GM19468 (cell line): ENCODE measurements around the gene PLIN1.
"Not testable (repeated sequence)": the region's sequence is repeated elsewhere in the genome, so short reads cannot be mapped to it uniquely, and the experiment has no call there.

Source experiments
- ATAC-seq: cut with Tn5 transposase; IDR thresholded peaks from one replicate; pipeline ENCODE4 v1.9.1; 2021; ENCODE audit warnings: mild to moderate bottlenecking, moderate library complexity, moderate number of reproducible peaks; ENCODE audit not compliant: unreplicated experiment; ENCODE audit errors: extremely low read depth

Gene PLIN1, protein sequence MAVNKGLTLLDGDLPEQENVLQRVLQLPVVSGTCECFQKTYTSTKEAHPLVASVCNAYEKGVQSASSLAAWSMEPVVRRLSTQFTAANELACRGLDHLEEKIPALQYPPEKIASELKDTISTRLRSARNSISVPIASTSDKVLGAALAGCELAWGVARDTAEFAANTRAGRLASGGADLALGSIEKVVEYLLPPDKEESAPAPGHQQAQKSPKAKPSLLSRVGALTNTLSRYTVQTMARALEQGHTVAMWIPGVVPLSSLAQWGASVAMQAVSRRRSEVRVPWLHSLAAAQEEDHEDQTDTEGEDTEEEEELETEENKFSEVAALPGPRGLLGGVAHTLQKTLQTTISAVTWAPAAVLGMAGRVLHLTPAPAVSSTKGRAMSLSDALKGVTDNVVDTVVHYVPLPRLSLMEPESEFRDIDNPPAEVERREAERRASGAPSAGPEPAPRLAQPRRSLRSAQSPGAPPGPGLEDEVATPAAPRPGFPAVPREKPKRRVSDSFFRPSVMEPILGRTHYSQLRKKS

DNA sequence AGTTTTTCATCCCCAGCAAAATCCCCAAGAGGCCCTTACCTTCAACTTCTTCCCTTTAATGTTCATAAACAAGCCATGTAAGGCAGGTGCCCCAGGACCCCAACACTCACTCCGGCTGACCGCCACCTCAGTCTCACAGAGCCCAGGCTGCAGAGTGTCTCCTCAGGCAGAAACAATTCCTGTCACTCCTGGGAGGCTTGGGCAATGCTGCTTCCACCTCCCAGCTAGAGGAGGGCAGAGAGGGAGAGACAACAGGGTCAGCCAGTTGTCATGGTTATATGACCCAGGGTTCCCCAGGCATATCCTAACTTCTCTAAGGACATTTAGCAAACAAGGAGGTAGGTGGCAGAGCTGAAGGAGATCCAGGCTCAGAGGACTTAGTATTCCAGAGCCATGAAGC is at the start of gene PLIN1:
Gene PLIN1, minus strand, starts transcription at position 156 of the 400 bp plus-strand sequence. CDS start 1,878 bp downstream, outside the sequence.
- ATAC-seq: no peak

DNA sequence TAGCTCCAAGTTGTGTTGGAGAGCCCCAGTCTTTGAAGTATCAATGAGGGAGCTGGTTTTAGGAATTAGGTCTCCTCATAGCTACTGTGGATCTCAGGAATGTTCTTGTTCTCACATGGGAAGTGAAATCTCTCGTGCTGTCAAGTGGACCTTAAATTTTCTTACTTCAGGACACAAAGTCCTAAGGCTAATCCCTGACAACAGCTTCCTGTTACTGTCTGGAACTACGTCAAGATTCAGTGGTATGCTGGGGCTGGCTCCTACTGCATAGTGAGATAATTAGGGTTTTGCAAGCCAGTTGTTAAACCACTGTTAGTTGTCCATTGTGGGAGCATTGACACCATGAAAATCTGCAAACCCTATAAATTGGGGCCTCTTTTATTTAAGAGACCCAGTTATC is 49.1 kb upstream of the PLIN1 start:
- no peak for ATAC-seq

DNA sequence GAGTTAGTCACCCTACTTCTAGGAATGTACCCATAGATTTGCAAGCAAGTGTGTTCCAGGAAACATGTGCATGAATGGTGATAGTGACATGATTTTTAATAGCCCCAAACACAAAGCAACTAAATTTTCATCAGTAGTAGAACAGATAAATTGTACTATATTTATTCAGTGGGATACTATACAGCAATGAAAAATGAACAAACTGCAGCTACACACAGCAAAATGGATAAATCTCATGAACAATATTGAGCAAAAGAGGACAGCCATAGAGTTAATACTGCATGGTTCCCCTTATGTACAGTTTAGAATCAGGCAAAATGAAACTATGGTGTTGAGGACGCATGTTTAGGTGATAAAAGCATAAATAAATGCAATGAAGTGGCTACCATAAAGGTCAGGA is 45.9 kb upstream of the PLIN1 start:
- no peak for ATAC-seq

DNA sequence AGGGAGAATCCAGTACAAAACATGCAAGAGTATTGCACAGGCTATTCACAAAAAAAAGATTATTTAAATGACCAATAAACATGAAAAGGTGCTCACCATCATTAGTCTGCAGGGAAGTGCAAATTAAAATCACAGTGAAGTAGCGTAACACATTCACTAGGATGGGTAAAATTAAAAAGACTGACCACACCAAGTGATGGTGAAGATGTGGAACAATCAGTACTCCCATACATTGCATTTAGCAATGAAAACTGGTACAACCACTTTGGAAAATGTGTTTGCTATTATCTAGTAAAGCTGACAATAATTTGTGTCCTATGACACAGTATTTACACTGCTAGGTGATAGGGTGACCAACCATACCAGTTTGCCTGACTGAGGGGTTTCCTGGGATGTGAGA is 45.5 kb upstream of the PLIN1 start:
- no peak for ATAC-seq

DNA sequence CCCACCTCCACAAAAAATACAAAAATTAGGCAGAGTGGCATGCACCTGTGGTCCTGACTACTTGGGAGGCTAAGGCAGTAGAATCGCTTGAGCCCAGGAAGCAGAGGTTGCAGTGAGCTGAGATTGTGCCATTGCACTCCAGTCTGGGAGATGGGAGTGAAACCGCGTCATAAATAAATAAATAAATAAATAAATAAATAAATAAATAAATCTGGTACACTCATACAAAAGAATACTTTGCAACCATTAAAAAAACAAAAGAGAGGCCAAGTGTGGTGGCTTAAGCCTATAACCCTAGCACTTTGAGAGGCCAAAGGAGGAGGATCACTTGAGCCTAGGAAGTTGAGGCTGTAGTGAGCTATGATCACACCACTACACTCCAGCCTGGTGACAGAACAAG is 43.9 kb upstream of the PLIN1 start:
- ATAC-seq: no peak

DNA sequence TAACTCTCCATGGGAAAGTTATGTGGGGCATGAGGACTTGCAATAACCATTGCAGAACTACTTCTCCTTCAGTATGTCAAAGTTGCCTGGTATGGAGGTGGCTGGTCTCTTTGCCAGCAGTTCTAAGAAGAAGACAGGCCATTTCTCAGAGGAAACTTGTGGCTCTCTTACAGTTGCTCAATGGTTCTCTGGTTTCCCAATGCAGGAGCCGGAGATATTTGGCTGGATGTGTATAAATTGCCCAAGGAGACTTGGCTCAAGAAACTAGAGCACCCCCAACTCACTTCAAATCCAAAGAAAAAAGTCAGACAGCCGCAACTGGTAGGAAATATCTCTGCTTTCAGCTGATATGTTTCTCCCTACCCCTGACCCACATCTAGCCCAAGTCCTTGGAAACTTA is 35.6 kb upstream of the PLIN1 start:
- ATAC-seq: no peak

DNA sequence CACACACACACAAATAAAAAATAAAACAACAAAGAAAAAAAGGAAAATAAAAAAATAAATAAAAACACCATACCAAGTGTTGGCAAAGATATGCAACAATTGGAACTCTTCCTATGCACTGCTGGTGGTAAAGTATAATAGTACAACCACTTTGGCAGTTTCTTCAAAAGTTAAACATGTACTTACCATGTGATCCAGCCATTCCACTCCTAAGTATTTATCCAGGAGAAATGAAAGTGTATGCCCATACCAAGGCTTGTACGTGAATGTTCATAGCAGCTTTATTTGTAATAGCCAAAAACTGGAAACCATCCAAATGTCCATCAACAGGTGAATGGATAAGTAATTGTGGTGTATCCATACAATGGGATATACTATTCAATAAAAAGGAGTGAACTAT is 28.4 kb upstream of the PLIN1 start:
- no peak for ATAC-seq

DNA sequence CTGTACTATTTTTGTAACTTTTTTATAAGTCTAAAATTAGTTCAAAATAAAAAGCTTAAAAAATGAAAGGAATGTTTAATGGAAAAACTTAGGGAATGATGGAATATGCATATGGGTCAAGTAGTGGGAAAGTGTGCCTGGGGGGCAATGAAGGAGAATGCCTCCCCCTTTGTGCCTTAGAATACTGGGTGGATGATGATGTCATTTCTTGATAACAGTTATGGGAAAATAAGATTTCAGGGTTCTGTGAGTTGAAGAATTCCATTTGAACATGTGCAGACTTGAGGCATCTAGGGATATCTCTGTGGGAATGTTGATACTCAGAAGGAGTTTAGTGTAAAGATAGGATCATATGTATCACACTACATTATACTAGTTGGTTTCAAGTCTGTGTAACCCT is 25.2 kb upstream of the PLIN1 start:
- no peak for ATAC-seq

DNA sequence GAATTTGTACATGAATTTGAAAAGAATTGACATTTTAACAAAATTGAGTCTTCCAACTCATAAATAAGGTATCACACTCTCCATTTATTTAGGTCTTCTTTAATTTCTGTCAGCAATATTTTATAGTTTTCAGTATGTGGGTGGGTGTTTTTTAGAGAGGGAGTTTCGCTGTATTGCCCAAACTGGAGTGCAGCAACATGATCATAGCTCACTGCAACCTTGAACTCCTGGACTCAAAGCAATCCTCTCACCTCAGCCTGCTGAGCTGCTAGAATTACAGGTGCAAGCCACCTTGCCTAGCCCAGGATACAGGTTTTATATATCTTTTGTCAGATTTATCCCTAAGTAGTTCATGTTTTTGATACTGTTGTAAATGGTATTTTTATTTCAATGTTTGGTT is 16.0 kb upstream of the PLIN1 start:
- no peak for ATAC-seq

DNA sequence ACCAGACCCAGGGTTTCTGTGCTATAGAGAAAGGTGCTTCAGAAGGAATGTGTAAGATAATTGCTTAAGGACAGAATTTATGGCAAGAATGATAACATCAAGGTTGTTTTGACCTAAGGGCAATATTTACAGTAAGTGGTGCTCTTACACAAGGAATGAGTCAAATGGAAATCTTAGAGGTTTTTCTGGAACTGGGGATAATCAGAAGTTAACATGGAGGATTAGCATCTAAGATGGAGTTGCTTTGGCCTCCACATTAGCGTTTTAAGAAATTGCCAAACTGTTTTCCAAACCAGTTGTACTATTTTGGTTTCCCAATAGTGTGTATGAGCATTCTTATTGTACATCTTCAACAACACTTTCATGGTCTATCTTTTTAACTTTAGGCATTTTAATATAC is 14.5 kb upstream of the PLIN1 start:
- no peak for ATAC-seq

DNA sequence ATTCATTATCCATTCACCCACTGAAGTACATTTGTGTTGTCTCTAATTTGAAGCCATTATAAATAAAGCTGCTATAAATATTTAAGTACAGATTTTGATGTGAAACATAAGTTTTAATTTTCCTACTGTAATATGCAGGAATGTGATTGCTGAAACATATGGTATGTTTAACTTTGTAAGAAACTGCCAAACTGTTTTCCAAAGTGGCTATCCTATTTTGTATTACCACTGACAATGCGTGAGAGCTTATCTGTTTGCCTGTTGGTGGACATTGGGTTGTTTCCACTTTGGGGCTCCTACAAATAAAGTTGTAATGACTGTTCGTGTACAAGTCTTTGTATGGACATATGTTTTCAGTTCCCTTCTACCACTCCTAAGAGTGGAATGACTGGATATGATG is 13.9 kb upstream of the PLIN1 start:
- ATAC-seq: no peak

DNA sequence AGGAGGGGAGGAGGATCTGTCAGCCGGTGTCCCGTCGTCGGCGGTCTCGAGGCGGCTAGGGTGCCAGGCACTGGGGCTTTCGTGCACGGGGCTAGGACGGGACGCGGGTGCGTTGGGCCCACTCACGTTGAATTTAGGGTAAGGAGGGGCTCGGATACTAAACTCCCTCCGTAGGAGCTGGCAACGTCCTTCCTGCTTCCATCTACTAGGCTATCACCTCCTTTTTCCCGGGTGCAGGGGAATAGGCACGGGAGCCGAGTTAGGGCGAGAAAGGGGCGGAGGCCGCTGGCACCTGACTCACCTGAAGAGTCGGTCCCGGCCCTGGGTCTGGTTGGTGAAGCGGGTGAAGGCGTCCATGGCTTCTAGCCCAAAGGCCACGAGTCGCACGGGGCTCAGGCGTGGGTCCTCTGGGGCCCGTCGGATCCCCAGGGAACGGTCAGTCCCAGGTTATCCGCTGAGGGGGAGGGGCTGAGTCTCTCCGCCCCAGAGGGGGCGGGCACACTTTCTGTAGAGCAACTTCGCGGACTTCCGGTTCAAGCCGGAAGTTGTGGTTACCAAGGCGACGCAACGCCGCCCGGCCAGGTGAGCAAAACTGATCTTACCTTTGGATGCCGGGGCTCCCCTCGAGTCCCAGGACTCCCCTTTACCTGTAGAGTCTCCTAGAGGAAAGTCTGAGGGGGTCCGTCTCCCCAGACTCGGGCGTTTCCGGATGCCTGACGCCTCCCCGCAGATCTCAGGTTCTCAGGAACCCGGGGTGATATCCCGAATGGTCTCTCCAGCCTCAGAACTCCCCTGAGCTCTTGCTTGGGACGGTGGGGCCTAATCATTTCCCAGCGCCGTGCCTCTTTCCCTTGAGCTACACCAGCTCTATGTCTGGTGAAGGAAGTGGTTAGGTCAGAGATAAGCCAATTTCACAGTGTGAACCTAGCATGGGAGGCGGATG is 11.4 kb upstream of the PLIN1 start, which contains the start of the genes PEX11A and WDR93:
Gene PEX11A, minus strand, starts transcription at position 479 of the 943 bp plus-strand sequence. Its CDS starts 122 bp downstream, at position 357.
Gene WDR93, plus strand, starts transcription at position 536 of the 943 bp plus-strand sequence. CDS start 10,936 bp downstream, outside the sequence.
- peak; percentile 59 for ATAC-seq

DNA sequence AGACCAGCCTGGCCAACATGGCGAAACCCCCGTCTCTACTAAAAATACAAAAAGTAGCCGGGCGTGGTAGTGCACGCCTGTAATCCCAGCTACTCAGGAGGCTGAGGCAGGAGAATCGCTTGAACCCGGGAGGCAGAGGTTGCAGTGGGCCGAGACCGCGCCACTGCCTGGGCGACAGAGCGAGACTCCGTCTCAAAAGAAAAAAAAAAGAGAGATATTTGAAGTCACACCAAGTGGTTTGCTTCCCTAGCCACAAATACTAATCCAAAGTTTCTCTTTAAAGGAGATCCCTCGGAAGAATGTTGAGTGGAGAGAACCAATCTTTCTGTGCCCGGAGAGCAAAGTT is 10.7 kb upstream of the PLIN1 start:
- ATAC-seq: not testable (repeated sequence)

DNA sequence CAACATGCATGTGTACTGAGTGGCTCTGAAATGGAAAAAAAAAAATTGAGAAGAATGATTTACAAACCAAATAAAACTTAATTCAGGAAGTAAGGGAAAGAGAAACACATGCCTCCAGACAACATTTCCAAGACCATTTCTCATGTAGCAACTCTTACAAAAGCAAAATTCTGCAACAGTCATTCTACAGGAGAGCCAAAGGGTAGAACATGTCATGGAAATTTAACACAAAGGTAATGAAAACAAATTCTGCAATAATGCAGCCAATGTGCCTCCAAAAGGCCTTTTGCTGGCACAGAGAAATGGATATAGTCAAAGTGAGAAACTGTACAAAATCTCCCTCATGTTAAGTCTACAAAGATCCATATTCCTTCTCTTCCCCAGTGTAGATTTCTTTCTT is 7.4 kb upstream of the PLIN1 start:
- no peak for ATAC-seq

DNA sequence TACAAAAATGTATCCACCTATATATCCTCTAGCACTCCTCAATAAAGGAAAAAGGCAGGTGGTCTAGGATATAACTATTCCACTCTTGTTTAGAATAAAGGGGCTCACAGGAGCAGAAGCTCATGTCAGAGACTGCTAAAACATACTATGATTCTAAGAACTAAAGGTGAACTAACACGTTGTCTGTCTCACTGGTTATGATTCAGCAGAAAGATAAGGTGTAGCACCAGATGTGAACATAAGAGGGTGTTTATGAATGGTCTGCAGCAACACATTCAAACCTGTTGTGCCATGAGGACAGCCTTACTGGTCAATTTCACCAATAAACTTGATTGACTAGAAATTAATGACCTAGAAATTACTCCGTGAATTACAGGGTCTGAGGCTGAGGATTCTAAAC is 6.8 kb upstream of the PLIN1 start:
- ATAC-seq: no peak

DNA sequence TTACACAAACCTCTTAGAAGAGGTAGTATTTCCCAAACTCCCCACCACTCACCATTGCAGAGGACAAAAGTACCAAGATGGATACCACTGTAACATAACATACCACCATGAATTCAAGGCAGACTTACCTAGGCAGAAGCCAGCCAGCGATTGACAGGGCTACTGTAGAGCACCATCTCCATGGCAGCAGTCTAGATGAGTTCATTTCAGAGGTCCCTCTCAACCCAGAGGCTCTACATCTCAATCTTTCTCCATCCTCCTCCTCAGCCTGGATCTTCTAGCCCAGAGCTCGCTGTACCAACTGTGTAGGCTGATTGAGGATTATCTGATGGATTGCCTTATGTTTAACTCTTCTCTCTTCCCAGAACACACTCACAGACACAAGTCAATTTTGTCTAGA is 2.0 kb upstream of the PLIN1 start:
- ATAC-seq: no peak

DNA sequence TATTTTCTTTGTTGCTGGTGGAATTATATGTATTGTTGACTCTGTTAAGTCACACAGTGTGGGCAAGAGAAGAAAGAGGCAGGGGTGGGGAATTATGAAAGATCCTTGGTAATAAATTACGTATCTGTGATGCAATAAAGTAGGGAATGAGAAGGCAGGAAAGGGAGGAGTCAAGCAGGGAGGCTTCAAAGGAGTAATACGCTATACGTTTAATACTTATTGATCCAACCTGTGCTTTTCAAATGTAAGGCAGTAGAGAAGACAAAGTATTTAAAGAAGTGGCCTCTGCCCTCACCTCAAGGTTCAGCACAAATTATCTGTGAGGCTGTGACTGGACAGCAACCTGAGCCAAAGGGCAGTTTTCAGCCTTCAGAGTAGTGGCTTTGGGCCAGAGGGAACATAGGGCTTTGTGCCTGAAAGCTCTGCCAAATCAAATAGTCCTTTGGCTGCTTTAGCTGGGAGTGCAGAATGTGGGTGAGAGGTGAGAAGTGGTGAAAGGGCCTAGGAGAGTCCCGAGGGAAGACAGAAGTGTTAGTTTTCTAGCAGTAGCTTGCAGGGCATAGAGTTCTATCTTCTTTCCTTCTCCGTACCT is 1.2 kb upstream of the PLIN1 start:
- ATAC-seq: no peak

DNA sequence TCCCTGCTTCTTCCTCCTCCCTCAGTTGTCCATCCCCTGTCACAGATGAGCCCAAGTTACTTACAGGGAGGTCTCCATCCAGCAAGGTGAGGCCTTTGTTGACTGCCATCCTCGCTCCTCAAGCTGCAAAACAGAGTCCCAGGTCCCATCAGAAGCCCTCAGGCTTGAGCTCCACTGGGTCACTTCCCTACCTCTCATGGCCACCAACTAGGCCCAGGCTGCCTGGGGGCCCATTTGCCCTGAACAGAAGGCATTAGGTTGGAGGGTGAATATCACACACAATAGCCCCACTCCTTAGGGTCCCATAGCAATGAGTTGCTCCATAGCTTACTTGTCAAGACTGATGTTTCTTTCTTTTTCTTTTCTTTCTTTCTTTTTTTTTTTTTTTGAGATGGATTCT is 1.8 kb downstream of the PLIN1 start:
- no peak for ATAC-seq

DNA sequence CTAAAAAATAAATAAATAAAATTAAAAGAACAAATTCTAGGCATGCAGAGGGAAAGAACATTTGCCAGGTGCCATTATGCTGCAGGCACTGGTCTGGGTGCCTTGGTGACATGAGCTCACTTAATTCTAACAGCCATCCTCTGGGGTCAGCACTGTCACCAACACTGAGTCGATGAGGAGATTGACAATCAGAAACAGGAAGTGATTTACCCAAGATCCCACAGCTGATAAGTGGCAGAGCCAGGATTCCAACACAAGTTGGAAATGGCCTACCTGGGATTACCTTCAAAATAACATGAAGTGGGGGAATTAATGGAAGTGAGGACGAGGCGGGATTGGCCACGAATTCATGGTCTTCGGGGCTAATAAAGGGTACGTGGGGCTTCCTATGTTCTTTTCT is 3.6 kb downstream of the PLIN1 start:
- no peak for ATAC-seq

DNA sequence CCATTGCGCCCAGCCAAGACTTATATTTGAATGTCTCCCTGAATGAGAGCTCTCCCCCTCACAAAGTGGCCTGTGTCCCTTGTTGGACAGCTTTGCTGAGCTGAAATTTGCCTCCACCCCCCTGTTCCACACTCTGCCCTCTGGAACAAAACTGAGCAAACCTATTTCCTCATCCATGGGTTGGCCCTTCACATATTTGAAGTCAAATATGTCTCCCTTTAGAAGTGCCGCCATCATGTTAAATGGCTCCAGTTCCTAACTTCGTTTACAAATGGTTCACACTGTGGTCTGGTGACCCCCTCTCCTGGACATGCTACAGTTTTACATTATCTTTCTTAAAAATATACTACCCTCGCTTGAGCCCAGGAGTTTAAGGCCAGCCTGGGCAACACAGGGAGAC is 4.6 kb downstream of the PLIN1 start:
- no peak for ATAC-seq

DNA sequence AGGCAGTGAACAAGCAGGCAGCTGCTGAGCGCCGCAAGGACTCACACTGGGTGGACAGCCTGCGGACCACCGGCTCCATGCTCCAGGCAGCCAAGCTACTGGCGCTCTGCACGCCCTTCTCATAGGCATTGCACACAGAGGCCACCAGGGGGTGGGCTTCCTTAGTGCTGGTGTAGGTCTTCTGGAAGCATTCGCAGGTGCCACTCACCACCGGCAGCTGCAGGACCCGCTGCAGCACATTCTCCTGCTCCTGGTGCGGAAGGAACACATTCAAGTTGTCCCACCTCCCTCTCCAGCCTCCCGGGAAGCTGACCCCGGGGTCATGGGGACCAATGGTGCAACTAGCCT is 6.0 kb downstream of the PLIN1 start:
- no peak for ATAC-seq
